ENCODE measurements around the gene LRRC41.
"Not testable (repeated sequence)": the region's sequence is repeated elsewhere in the genome, so short reads cannot be mapped to it uniquely, and the experiment has no call there.

LRRC41 gene

DNA sequence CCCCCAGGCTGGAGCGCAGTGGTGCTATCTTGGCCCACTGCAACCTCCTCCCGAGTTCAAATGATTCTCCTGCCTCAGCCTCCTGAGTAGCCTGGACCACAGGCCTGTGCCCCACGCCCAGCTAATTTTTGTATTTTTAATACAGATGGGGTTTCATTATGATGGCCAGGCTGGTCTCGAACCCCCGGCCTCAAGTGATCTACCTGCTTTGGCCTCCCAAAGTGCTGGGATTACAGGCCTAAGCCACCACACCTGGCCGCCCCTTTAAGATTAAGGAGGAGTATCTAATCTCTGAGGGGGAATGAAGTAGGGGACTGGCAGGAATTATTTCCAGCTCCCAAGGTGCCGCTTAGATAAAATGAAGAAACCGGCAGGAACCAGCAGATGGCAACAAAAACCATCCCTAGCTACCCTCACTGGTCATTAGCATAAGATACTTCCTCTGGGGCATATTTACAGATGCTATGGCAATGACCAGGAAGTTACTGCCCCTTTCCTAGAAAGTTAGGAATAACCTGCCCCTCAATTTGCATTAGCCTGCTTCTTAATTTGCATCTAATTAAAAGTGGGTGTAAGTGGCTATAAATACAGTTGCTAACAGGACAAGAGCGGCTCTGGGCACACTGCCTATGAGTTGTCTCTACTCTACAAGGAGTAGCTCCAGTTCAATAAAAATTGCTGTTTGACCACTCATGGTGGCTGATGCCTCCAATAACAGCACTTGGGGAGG is 30.0 kb upstream of the LRRC41 start:
- Histone ChIP-seq H3K27me3 (ENCODE audit: low read length) (no peaks in the 10 kb centered on the region), H3K4me3 (ENCODE audit: insufficient read depth, low read length, poor library complexity, severe bottlenecking) (no peak overlapping the region), H3K27ac (ENCODE audit: low read depth, low read length) (peak overlapping the region; percentile 93)

DNA sequence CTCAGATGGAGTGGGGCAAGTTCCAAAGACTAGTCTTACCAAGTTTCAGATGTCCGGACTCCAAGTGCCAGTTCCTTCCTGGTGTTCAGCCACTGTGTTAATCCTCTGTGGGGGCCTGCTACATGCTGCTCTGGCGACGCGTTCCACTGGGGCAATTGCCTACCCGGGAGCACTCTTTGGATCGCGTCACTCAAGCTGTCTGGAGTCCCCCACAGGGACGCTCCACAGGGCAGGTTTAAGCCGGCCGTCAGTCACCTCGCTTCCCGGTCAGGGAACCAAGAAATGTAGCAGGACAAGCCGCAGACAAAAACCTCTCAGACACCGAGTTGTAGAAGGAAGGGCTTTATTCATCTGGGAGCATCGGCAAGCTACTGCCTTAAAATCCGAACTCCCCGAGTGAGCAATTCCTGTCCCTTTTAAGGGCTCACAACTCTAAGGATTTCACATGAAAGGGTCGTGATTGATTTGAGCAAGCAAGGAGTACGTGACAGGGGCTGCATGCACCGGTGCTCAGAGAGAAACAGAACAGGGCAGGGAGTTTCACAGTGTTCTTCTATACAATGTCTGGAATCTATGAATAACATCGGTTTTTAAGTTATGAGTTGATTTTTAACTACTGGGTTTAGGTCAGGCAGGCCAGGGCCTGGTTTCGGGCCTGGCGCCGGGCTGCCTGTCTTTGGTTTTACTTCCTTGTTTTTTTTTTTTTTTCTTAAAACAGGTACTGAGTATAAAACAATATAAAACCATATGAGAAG is 28.5 kb upstream of the LRRC41 start:
- not testable (repeated sequence) for H3K9me3 ChIP-seq (ENCODE audit: insufficient read depth, low read length); H4K20me1 ChIP-seq (ENCODE audit: low read depth, low read length); H3K79me2 ChIP-seq (ENCODE audit: insufficient read depth, low read length); H3K36me3 ChIP-seq (ENCODE audit: low read length); H3K27me3 ChIP-seq (ENCODE audit: low read length); H3K9me2 ChIP-seq (replicated peaks; ENCODE audit: insufficient read depth, low read length)
- peak overlapping the region; percentile 68 for H3K9ac ChIP-seq (ENCODE audit: low read length)
- H3K4me3 ChIP-seq (ENCODE audit: insufficient read depth, low read length, poor library complexity, severe bottlenecking) = peak overlapping the region; percentile 31
- H3F3A ChIP-seq (ENCODE audit: insufficient read depth) = peaks cover 33% of the 10 kb centered on the region
- H3K27ac ChIP-seq (ENCODE audit: low read depth, low read length) = peak overlapping the region; percentile 93
- H2AFZ ChIP-seq (ENCODE audit: low read depth, low read length, severe bottlenecking) = peak overlapping the region; percentile 36
- H3K4me2 ChIP-seq (ENCODE audit: low read depth, low read length, poor library complexity, severe bottlenecking) = peak overlapping the region; percentile 76

More for the DNA sequence above, 30.0 kb upstream of the LRRC41 start:
- peak overlapping the region; percentile 16 for H2AFZ ChIP-seq (ENCODE audit: low read depth, low read length, severe bottlenecking)
- H3K9me3 ChIP-seq (ENCODE audit: insufficient read depth, low read length) = no peaks in the 10 kb centered on the region
- peaks cover 28% of the 10 kb centered on the region for H3F3A ChIP-seq (ENCODE audit: insufficient read depth)
- H3K9ac ChIP-seq (ENCODE audit: low read length) = peak overlapping the region; percentile 68
- TF ChIP-seq EZH2phosphoT487 (conservative IDR thresholded peaks at IDR 0.05; ENCODE audit: low read length) (no peak), CTCF (IDR thresholded peaks at IDR 0.05; ENCODE audit: insufficient read depth, low read length, poor library complexity, severe bottlenecking) (no peak)
- no peaks in the 10 kb centered on the region for H3K36me3 ChIP-seq (ENCODE audit: low read length)
- H3K79me2 ChIP-seq (ENCODE audit: insufficient read depth, low read length) = peaks cover 6% of the 10 kb centered on the region; the same call in 1 of the 2 replicates
- H3K9me2 ChIP-seq (replicated peaks; ENCODE audit: insufficient read depth, low read length) = no peaks in the 10 kb centered on the region
- H3K4me2 ChIP-seq (ENCODE audit: low read depth, low read length, poor library complexity, severe bottlenecking) = peak overlapping the region; percentile 76
- H4K20me1 ChIP-seq (ENCODE audit: low read depth, low read length) = no peaks in the 10 kb centered on the region

- H3K79me2 ChIP-seq (ENCODE audit: insufficient read depth, low read length); H2AFZ ChIP-seq (ENCODE audit: low read depth, low read length, severe bottlenecking); H4K20me1 ChIP-seq (ENCODE audit: low read depth, low read length); H3K27me3 ChIP-seq (ENCODE audit: low read length); H3K36me3 ChIP-seq (ENCODE audit: low read length); H3K9me2 ChIP-seq (replicated peaks; ENCODE audit: insufficient read depth, low read length); H3K9me3 ChIP-seq (ENCODE audit: insufficient read depth, low read length): not testable (repeated sequence)
- peaks cover 48% of the 10 kb centered on the region for H3F3A ChIP-seq (ENCODE audit: insufficient read depth)
- peak overlapping the region; percentile 45 for H3K9ac ChIP-seq (ENCODE audit: low read length)
- H3K27ac ChIP-seq (ENCODE audit: low read depth, low read length) = peak overlapping the region; percentile 78
- H3K4me3 ChIP-seq (ENCODE audit: insufficient read depth, low read length, poor library complexity, severe bottlenecking) = peak overlapping the region; percentile 35
- peak overlapping the region; percentile 54 for H3K4me2 ChIP-seq (ENCODE audit: low read depth, low read length, poor library complexity, severe bottlenecking)
Observed at GRCh38 chr1:46330381-46330780, 27.0 kb upstream of the LRRC41 start.

DNA sequence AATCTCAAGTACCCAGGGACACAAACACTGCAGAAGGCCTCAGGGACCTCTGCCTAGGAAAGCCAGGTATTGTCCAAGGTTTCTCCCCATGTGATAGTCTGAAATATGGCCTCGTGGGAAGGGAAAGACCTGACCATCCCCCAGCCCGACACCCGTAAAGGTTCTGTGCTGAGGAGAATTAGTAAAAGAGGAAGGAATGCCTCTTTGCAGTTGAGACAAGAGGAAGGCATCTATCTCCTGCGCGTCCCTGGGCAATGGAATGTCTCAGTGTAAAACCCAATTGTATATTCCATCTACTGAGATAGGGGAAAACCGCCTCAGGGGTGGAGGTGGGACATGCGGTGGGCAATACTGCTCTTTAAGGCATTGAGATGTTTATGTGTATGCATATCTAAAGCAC is 26.4 kb upstream of the LRRC41 start:
- H3K9me3 ChIP-seq (ENCODE audit: insufficient read depth, low read length); H3K79me2 ChIP-seq (ENCODE audit: insufficient read depth, low read length); H4K20me1 ChIP-seq (ENCODE audit: low read depth, low read length); H3K36me3 ChIP-seq (ENCODE audit: low read length); H2AFZ ChIP-seq (ENCODE audit: low read depth, low read length, severe bottlenecking); H3K9me2 ChIP-seq (replicated peaks; ENCODE audit: insufficient read depth, low read length); H3K27me3 ChIP-seq (ENCODE audit: low read length): not testable (repeated sequence)
- Histone ChIP-seq H3K27ac (ENCODE audit: low read depth, low read length) (peak overlapping the region; percentile 78), H3K9ac (ENCODE audit: low read length) (peak overlapping the region; percentile 45), H3K4me3 (ENCODE audit: insufficient read depth, low read length, poor library complexity, severe bottlenecking) (peak overlapping the region; percentile 35), H3F3A (ENCODE audit: insufficient read depth) (peaks cover 52% of the 10 kb centered on the region), H3K4me2 (ENCODE audit: low read depth, low read length, poor library complexity, severe bottlenecking) (peak overlapping the region; percentile 54)

DNA sequence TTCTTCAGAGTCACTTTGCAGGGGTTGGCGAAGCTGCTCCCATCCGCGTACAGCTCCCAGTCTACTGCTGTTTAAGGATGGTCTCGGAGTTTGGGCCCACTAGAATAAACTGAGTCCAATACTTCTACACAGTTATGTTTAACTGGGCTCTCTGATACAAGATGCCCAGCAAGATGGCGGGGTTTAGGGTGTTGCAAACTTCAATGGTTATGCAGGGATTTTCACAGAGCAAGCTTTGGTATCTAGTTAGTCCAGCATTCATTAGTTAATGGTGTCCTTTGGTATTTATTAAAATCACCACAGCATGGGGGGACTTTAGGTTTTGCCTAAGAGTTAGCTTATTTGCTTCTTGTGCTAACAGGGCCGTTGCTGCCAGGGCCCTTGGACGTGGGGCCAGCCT is 24.8 kb upstream of the LRRC41 start:
- not testable (repeated sequence) for H3K9ac ChIP-seq (ENCODE audit: low read length); H3K9me3 ChIP-seq (ENCODE audit: insufficient read depth, low read length); H3K9me2 ChIP-seq (replicated peaks; ENCODE audit: insufficient read depth, low read length); H3K36me3 ChIP-seq (ENCODE audit: low read length); H2AFZ ChIP-seq (ENCODE audit: low read depth, low read length, severe bottlenecking); H3K4me3 ChIP-seq (ENCODE audit: insufficient read depth, low read length, poor library complexity, severe bottlenecking); H3K27me3 ChIP-seq (ENCODE audit: low read length); H3K79me2 ChIP-seq (ENCODE audit: insufficient read depth, low read length); H4K20me1 ChIP-seq (ENCODE audit: low read depth, low read length)
- Histone ChIP-seq H3K27ac (ENCODE audit: low read depth, low read length) (peak overlapping the region; percentile 78), H3F3A (ENCODE audit: insufficient read depth) (peaks cover 50% of the 10 kb centered on the region), H3K4me2 (ENCODE audit: low read depth, low read length, poor library complexity, severe bottlenecking) (peak overlapping the region; percentile 33)

- not testable (repeated sequence) for H3K9me3 ChIP-seq (ENCODE audit: insufficient read depth, low read length); H3K9me2 ChIP-seq (replicated peaks; ENCODE audit: insufficient read depth, low read length); H3K27me3 ChIP-seq (ENCODE audit: low read length); H3K4me3 ChIP-seq (ENCODE audit: insufficient read depth, low read length, poor library complexity, severe bottlenecking); H3K36me3 ChIP-seq (ENCODE audit: low read length); H3K79me2 ChIP-seq (ENCODE audit: insufficient read depth, low read length); H3K9ac ChIP-seq (ENCODE audit: low read length); H4K20me1 ChIP-seq (ENCODE audit: low read depth, low read length)
- H3F3A ChIP-seq (ENCODE audit: insufficient read depth) = peaks cover 35% of the 10 kb centered on the region; the same call in 1 of the 2 replicates
- H2AFZ ChIP-seq (ENCODE audit: low read depth, low read length, severe bottlenecking) = peak overlapping the region; percentile 7
- peak overlapping the region; percentile 78 for H3K27ac ChIP-seq (ENCODE audit: low read depth, low read length)
- H3K4me2 ChIP-seq (ENCODE audit: low read depth, low read length, poor library complexity, severe bottlenecking) = peak overlapping the region; percentile 33
Observed at GRCh38 chr1:46325285-46326076, 22.1 kb upstream of the LRRC41 start.
